Psoas muscle (tissue), 8 donors: ENCODE results near the gene CA6. TPM values are rescaled to one million over a fixed set of nuclear protein-coding genes. Genes with fewer than 3 reads are reported as not detected.
"Not testable (repeated sequence)": the region's sequence is repeated elsewhere in the genome, so short reads cannot be mapped to it uniquely, and the experiment has no call there.

Experiments
- ATAC-seq, 4 donors: fragments of 200-7000 bp; cut with Tn5 transposase; one replicate each; pipeline ENCODE4 v1.9.1; 2020; ENCODE audit warnings: moderate library complexity in 3 of 4, mild to moderate bottlenecking in 2 of 4
- DNase-seq, 2 donors: peaks; one replicate each; pipeline ENCODE4 v3.0.0-alpha.2; 2020
- H3K27ac ChIP-seq: fragments of 200-600 bp; one replicate; pipeline ENCODE4 v1.8.0; 2022
- H3K27me3 ChIP-seq, 3 donors: fragments of 200-600 bp in 1 of 3; one replicate each; pipeline versions ENCODE4 v1.6.1 to v1.8.0; 2013 to 2022; ENCODE audit warnings: low read length in 2 of 3, mild to moderate bottlenecking in 2 of 3, moderate library complexity in 1 of 3; ENCODE audit not compliant: insufficient read depth in 3 of 3
- H3K36me3 ChIP-seq, 2 donors: fragments of 200-600 bp in 1 of 2; one replicate each; pipeline versions ENCODE4 v1.6.1 to v1.8.0; 2013 to 2022; ENCODE audit warnings: low read depth in 1 of 2, mild to moderate bottlenecking in 1 of 2, moderate library complexity in 1 of 2; ENCODE audit not compliant: insufficient read depth in 1 of 2
- H3K4me1 ChIP-seq: fragments of 200-600 bp; one replicate; pipeline ENCODE4 v1.8.0; 2022
- H3K4me3 ChIP-seq: fragments of 200-600 bp; one replicate; pipeline ENCODE4 v1.8.0; 2022; ENCODE audit warnings: mild to moderate bottlenecking
- H3K9me3 ChIP-seq: fragments of 200-600 bp; one replicate; pipeline ENCODE4 v1.8.0; 2022
- CTCF ChIP-seq: fragments of 200-600 bp; IDR thresholded peaks from one replicate; pipeline ENCODE4 v1.8.0; 2022; ENCODE audit warnings: antibody characterized with exemption
- WGBS, 3 donors: extraction: QIAGEN DNeasy Blood & Tissue Kit; methylation state at CpG; one replicate each; pipeline versions ENCODE4 v1.1.6 to v1.1.7; 2013; 5-methylcytosine and 5-hydroxymethylcytosine counted together
- intact Hi-C, 2 donors: fragments of 100-400 bp; cut with DNase I; formaldehyde crosslinking; loops; one replicate each; pipeline versions ENCODE4 v1.11.0 to v1.14.2; 2022
- polyA plus RNA-seq, 3 donors: library from polyadenylated mRNA; stranded (reverse); fragments of 200-250 nt; gene quantifications; one replicate each; pipeline ENCODE4 v1.2.3, GENCODE V29; 2013
- total RNA-seq, 4 donors: library from RNA; stranded (reverse); fragmentation: NEBNext Ultra II Directional in 2 of 4; extraction: Animal tissue kit (Norgen Biotek cat#: 25700) in 2 of 4; gene quantifications; one replicate each; pipeline versions ENCODE4 v1.2.1 to v1.2.4, GENCODE V29; 2021 to 2023
- donor health status: healthy with polysubstance abuse.
- donor health status: DM: no; HTN: no; CAD: no; lungs with moderate emphysema.
- donor health status: Bipolar disorder and iron deficiency.
- donor health status: healthy.
- donor health status: DM: yes; HTN: yes; CAD: no.
- donor health status: DM: no; HTN: no; CAD: no.
- donor health status: DM: no; HTN: no; CAD: no.
- donor health status: DM: yes; HTN: yes; CAD: no.

CA6 gene
- total and polyA plus RNA-seq, 7 donors: not detected

GRCh38 chr1:8915446-8915845 lies 30.2 kb upstream of the CA6 start:
- intact Hi-C loops: loop anchor here (5.0 kb wide), 3 partner anchors 72 to 187 kb away; no protein-coding TSS in a partner anchor
- ATAC-seq (no peak), DNase-seq (no peak)
- TF ChIP-seq CTCF: no peak
- Histone ChIP-seq H3K27me3 (no peaks in the 10 kb centered on the region), H3K4me3 (no peak overlapping the region), H3K36me3 (no peaks in the 10 kb centered on the region), H3K4me1 (no peaks in the 10 kb centered on the region), H3K27ac (no peak overlapping the region), H3K9me3 (no peaks in the 10 kb centered on the region)
- WGBS, 3 donors: 53 to 62% (median 58%) methylated on average over 3 of the region's 3 CpGs

GRCh38 chr1:8917536-8917935 lies 28.1 kb upstream of the CA6 start:
- intact Hi-C loops: loop anchor here (5.0 kb wide), 3 partner anchors 70 to 185 kb away; no protein-coding TSS in a partner anchor
- H3K36me3 ChIP-seq, H3K27me3 ChIP-seq, H3K4me1 ChIP-seq, H3K9me3 ChIP-seq, H3K27ac ChIP-seq, ATAC-seq, DNase-seq, H3K4me3 ChIP-seq: not testable (repeated sequence)
- 62 to 74% (median 67%) methylated on average over 10 of the region's 10 CpGs for WGBS, 3 donors

GRCh38 chr1:8922962-8923361 lies 22.7 kb upstream of the CA6 start:
- Histone ChIP-seq H3K27ac (no peak overlapping the region), H3K4me3 (no peak overlapping the region), H3K4me1 (no peaks in the 10 kb centered on the region), H3K36me3 (no peaks in the 10 kb centered on the region), H3K27me3 (no peaks in the 10 kb centered on the region), H3K9me3 (no peaks in the 10 kb centered on the region)
- DNase-seq: no peak
- TF ChIP-seq CTCF: no peak
- intact Hi-C loops: no loop called here
- 92 to 97% (median 94%) methylated on average over 9 of the region's 9 CpGs for WGBS, 3 donors
- no peak for ATAC-seq

GRCh38 chr1:8925406-8925805 lies 20.3 kb upstream of the CA6 start:
- Histone ChIP-seq H3K27ac (no peak overlapping the region), H3K36me3 (no peaks in the 10 kb centered on the region), H3K4me1 (no peaks in the 10 kb centered on the region), H3K9me3 (no peaks in the 10 kb centered on the region), H3K4me3 (no peak overlapping the region), H3K27me3 (no peaks in the 10 kb centered on the region)
- TF ChIP-seq CTCF: no peak
- DNase-seq: no peak
- no peak for ATAC-seq
- 45 to 59% (median 53%) methylated on average over 2 of the region's 2 CpGs for WGBS, 3 donors
- intact Hi-C loops: no loop called here

- H3K4me3 ChIP-seq: no peak overlapping the region
- intact Hi-C loops: no loop called here
- no peaks in the 10 kb centered on the region for H3K4me1 ChIP-seq
- no peaks in the 10 kb centered on the region for H3K27me3 ChIP-seq
- ATAC-seq: no peak
- H3K36me3 ChIP-seq: no peaks in the 10 kb centered on the region
- no peak overlapping the region for H3K27ac ChIP-seq
- H3K9me3 ChIP-seq: no peaks in the 10 kb centered on the region
- TF ChIP-seq CTCF: no peak
- WGBS, 3 donors: 88 to 93% (median 92%) methylated on average over 9 of the region's 9 CpGs
- no peak for DNase-seq
Measured at GRCh38 chr1:8925960-8926359, 19.7 kb upstream of the CA6 start.
